Measurements from ENCODE around the gene FAM184A. TPM values are rescaled to one million over a fixed set of nuclear protein-coding genes. Genes with fewer than 3 reads are reported as not detected.
"Not testable (repeated sequence)": the region's sequence is repeated elsewhere in the genome, so short reads cannot be mapped to it uniquely, and the experiment has no call there.

FAM184A gene
- total RNA-seq, 1 donor from 2014 or later = 2.0 TPM

DNA sequence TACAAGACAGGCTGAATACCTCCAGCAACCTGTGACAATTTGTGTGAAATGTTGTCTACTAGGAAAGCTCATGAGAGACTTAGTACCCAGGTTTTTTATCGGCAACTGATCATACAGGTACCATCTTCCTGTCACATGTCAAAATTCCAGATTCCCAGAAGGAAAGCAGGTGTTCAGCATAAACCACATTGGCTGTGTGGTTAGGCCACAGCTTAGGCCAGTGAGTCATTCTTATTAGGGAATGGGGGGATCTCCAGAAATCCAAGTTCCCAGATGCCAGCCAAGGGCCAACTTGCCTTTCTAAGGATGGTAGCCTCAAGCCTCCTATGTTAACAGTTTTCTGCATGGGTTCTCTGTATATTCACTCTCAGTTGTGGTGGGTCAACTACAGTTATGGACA lies 65.9 kb downstream of the FAM184A start:
- Histone ChIP-seq H3K79me2 (ENCODE audit: insufficient read depth, low read length) (no peaks in the 10 kb centered on the region), H3K27ac (ENCODE audit: low read depth, low read length) (no peak overlapping the region), H3K4me1 (ENCODE audit: insufficient read depth, low read length) (no peaks in the 10 kb centered on the region), H3K9ac (ENCODE audit: low read length) (no peak overlapping the region), H2AFZ (ENCODE audit: low read depth, low read length) (no peak overlapping the region), H3K27me3 (ENCODE audit: insufficient read depth, low read length) (no peaks in the 10 kb centered on the region), H3K9me3 (ENCODE audit: insufficient read depth, low read depth, low read length) (no peaks in the 10 kb centered on the region), H4K20me1 (ENCODE audit: insufficient read depth, low read length) (no peaks in the 10 kb centered on the region), H3K4me3 (ENCODE audit: insufficient read depth, low read depth, low read length) (no peak overlapping the region), H3K4me2 (ENCODE audit: low read length) (no peak overlapping the region), H3K36me3 (ENCODE audit: insufficient read depth, low read length) (no peaks in the 10 kb centered on the region)
- peaks cover 5% of the 10 kb centered on the region for H3K9me3 Mint-ChIP-seq (ENCODE audit: unreplicated experiment)
- no peak overlapping the region for H3K27ac Mint-ChIP-seq (ENCODE audit: unreplicated experiment)
- TF ChIP-seq CTCF (IDR thresholded peaks at IDR 0.05; ENCODE audit: insufficient read depth, low read depth, low read length) = no peak
- no peak for TF ChIP-seq EZH2 (IDR thresholded peaks at IDR 0.05; ENCODE audit: insufficient read depth, low read length)
- H3K4me1 Mint-ChIP-seq (ENCODE audit: low read depth, unreplicated experiment) = peaks cover 5% of the 10 kb centered on the region
- H3K27me3 Mint-ChIP-seq (ENCODE audit: low read depth, unreplicated experiment) = no peaks in the 10 kb centered on the region
- DNase-seq (ENCODE audit: low read depth) = peak; percentile 1
- FAIRE-seq = no peak
- no peaks in the 10 kb centered on the region for H3K36me3 Mint-ChIP-seq (ENCODE audit: low read depth, unreplicated experiment)
- no peak overlapping the region for H3K4me3 Mint-ChIP-seq (ENCODE audit: unreplicated experiment)

GRCh38 chr6:119009266-119009665 lies 69.2 kb downstream of the FAM184A start:
- H3K27ac Mint-ChIP-seq (ENCODE audit: unreplicated experiment); DNase-seq (ENCODE audit: low read depth); H3K4me1 Mint-ChIP-seq (ENCODE audit: low read depth, unreplicated experiment); H3K27me3 Mint-ChIP-seq (ENCODE audit: low read depth, unreplicated experiment); H3K36me3 ChIP-seq (ENCODE audit: insufficient read depth, low read length); H3K36me3 Mint-ChIP-seq (ENCODE audit: low read depth, unreplicated experiment); H3K4me3 ChIP-seq (ENCODE audit: insufficient read depth, low read depth, low read length); H4K20me1 ChIP-seq (ENCODE audit: insufficient read depth, low read length); FAIRE-seq; H3K9me3 ChIP-seq (ENCODE audit: insufficient read depth, low read depth, low read length); H3K9ac ChIP-seq (ENCODE audit: low read length); H3K4me3 Mint-ChIP-seq (ENCODE audit: unreplicated experiment); H2AFZ ChIP-seq (ENCODE audit: low read depth, low read length); H3K4me1 ChIP-seq (ENCODE audit: insufficient read depth, low read length); H3K9me3 Mint-ChIP-seq (ENCODE audit: unreplicated experiment); H3K27ac ChIP-seq (ENCODE audit: low read depth, low read length); H3K27me3 ChIP-seq (ENCODE audit: insufficient read depth, low read length); H3K79me2 ChIP-seq (ENCODE audit: insufficient read depth, low read length); H3K4me2 ChIP-seq (ENCODE audit: low read length): not testable (repeated sequence)

DNA sequence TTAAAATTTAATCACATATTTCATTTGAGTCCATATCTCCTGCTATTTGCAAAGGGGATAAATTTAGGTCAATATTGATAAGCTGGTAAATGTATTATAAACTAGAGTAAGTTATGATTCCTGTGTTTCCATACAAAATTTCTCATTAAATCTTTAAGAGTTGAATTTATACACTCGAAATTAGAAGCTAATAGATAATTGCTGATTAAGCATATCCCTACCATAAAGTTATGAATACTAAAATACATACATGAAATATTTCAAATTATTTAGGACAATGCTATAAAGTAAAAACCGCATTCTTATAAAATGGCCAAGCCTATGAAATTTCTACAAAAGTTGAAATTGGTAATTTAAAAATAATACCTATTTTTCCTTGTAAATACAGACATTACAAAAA lies 71.5 kb downstream of the FAM184A start:
- Histone ChIP-seq H3K4me1 (ENCODE audit: insufficient read depth, low read length) (no peaks in the 10 kb centered on the region), H3K79me2 (ENCODE audit: insufficient read depth, low read length) (no peaks in the 10 kb centered on the region), H2AFZ (ENCODE audit: low read depth, low read length) (no peak overlapping the region), H3K9ac (ENCODE audit: low read length) (no peak overlapping the region), H3K4me2 (ENCODE audit: low read length) (no peak overlapping the region), H3K36me3 (ENCODE audit: insufficient read depth, low read length) (no peaks in the 10 kb centered on the region), H3K9me3 (ENCODE audit: insufficient read depth, low read depth, low read length) (no peaks in the 10 kb centered on the region), H4K20me1 (ENCODE audit: insufficient read depth, low read length) (no peaks in the 10 kb centered on the region), H3K27me3 (ENCODE audit: insufficient read depth, low read length) (no peaks in the 10 kb centered on the region), H3K4me3 (ENCODE audit: insufficient read depth, low read depth, low read length) (no peak overlapping the region), H3K27ac (ENCODE audit: low read depth, low read length) (no peak overlapping the region)
- no peak for TF ChIP-seq EZH2 (IDR thresholded peaks at IDR 0.05; ENCODE audit: insufficient read depth, low read length)
- no peak for TF ChIP-seq CTCF (IDR thresholded peaks at IDR 0.05; ENCODE audit: insufficient read depth, low read depth, low read length)
- no peaks in the 10 kb centered on the region for H3K36me3 Mint-ChIP-seq (ENCODE audit: low read depth, unreplicated experiment)
- peaks cover 5% of the 10 kb centered on the region for H3K9me3 Mint-ChIP-seq (ENCODE audit: unreplicated experiment)
- FAIRE-seq = no peak
- no peaks in the 10 kb centered on the region for H3K4me1 Mint-ChIP-seq (ENCODE audit: low read depth, unreplicated experiment)
- no peak for DNase-seq (ENCODE audit: low read depth)
- H3K27me3 Mint-ChIP-seq (ENCODE audit: low read depth, unreplicated experiment) = no peaks in the 10 kb centered on the region
- H3K4me3 Mint-ChIP-seq (ENCODE audit: unreplicated experiment) = no peak overlapping the region
- no peak overlapping the region for H3K27ac Mint-ChIP-seq (ENCODE audit: unreplicated experiment)

Data from astrocyte (in vitro differentiated cells and primary cell).